VCaP (cell line): ENCODE results near the gene CCDC27.

Experiments used
- H3K27ac ChIP-seq: fragments of 450-650 bp; 2 replicates; pipeline ENCODE4 v1.5.1; 2017
- TF ChIP-seq, protein P1 (sequence below): fragments of 450-650 bp; conservative IDR thresholded peaks from 2 replicates; pipeline ENCODE4 v1.5.1; 2017; ENCODE audit warnings: mild to moderate bottlenecking, moderate library complexity

The CCDC27 gene

GRCh38 chr1:3750741-3751140 is 1.5 kb upstream of the CCDC27 start:
- TF ChIP-seq, protein P1, sequence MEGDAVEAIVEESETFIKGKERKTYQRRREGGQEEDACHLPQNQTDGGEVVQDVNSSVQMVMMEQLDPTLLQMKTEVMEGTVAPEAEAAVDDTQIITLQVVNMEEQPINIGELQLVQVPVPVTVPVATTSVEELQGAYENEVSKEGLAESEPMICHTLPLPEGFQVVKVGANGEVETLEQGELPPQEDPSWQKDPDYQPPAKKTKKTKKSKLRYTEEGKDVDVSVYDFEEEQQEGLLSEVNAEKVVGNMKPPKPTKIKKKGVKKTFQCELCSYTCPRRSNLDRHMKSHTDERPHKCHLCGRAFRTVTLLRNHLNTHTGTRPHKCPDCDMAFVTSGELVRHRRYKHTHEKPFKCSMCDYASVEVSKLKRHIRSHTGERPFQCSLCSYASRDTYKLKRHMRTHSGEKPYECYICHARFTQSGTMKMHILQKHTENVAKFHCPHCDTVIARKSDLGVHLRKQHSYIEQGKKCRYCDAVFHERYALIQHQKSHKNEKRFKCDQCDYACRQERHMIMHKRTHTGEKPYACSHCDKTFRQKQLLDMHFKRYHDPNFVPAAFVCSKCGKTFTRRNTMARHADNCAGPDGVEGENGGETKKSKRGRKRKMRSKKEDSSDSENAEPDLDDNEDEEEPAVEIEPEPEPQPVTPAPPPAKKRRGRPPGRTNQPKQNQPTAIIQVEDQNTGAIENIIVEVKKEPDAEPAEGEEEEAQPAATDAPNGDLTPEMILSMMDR: no peak
- no peak overlapping the region for H3K27ac ChIP-seq

- TF ChIP-seq, protein P1: no peak
- H3K27ac ChIP-seq: no peak overlapping the region
These were observed 1.6 kb downstream of the CCDC27 start for GRCh38 chr1:3753656-3754454.

DNA sequence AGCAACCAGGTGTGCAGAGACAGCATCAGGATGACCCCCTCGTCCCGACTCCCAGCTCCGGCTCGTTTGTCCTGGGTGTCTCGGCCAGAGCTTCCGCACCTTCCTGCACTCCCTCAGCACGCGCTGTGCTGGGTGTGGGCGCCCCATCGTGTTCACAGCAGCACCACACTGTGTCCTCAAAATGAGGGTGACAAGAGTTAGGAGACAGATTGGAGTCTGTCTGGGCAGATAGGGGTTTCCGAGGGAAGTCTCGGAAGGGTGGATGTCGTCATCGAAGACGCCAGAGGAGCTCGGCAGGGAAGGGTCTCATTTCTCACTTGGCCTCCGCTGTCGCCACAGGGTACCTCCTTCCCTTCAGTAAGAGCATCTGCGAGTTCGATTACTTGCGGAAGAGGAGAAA is 4.1 kb downstream of the CCDC27 start:
- TF ChIP-seq, protein P1: no peak
- H3K27ac ChIP-seq: no peak overlapping the region

GRCh38 chr1:3759164-3759563 is 6.9 kb downstream of the CCDC27 start:
- TF ChIP-seq, protein P1: no peak
- H3K27ac ChIP-seq: no peak overlapping the region

DNA sequence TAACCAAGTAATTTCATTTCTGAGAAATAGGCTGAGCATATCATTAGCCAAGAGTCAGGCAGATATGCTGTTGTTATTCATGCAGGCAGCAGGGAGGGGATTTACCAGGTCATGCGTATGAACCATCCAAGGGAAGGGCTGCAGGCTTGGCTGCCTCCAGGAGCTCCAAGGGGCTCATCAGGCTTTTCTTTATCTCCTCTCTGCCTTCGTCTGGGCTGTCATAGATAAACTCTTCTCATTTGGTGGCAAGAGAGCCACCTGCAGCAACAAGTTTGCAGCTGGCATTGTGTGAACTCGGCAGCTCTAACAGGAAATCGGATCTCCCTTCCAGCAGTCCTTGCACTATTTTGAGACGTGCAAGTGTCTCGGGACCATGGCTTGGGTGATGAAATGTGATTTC is 7.5 kb downstream of the CCDC27 start:
- H3K27ac ChIP-seq: no peak overlapping the region
- TF ChIP-seq, protein P1: no peak

DNA sequence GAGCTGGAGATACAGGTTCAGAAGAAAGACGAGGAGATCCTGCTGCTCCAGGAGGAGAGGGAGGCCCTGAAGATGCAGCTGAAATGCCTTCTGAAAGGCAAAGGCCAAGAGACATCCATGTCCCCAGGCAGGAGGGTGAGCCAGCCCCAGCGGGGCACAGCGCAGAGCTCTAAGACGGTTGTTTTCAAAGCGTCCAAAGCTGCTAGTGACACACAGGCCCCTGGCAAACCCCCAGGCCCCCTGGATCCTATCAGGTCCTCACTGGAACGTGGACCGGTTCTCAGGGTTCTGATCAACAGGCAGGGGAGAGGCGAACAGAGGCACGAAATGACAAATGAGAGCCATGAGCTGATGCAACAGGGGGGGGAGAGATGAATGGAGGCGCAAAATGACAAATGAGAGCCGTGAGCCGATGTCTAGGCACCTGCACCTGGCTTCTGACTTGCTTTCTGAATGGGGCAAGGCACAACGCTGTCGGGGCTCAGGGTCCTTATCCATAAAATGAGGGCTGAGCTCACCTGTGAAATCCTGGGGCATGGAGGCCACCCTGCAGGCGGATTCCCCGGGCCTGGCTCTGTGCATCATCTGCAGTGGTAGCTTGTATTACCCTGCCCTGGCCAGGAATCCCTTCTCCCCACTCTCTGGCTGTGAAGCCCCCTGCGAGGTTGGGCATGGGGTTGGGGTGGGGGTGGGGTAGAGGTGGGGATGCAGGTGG is 9.2 kb downstream of the CCDC27 start:
- no peak overlapping the region for H3K27ac ChIP-seq
- TF ChIP-seq, protein P1: no peak

DNA sequence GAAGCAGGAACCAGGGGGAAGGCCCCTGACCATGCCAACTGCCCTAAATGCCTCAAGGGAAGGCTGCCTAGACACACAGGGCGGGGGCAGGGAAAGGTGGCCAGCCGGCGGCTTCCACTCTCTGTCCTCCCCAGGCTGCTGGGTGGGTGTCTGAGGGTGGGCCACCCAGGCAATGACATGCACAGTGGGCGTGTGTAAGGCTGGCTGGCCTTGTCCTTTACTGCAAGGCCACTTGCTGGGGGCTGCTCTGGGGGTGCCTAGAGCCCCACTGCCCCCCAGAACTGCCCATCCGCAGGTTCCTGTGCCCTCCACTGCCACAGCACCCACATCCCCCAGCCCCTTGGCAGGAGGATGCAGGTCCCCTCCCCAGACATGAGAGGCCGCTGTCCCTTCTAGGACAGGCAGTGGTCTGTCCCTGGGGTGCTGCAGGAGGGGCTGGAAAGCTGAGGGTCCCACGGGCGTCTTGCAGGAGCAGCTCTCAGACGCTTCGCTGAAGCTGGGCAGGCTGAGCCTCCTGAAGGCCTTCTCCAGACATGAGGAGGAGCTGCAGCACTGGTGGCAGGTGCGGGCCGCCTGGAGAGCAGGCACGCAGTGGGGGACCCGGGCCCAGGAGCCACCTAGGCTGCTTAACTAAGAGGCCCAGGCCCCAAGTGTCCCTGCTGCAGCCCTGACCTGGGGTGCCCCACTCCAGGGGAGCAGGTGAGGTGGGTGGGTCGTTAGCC is 10.1 kb downstream of the CCDC27 start:
- TF ChIP-seq, protein P1: no peak
- H3K27ac ChIP-seq: no peak overlapping the region
